A549 (cell line): Measurements from ENCODE around the gene HGFAC. TPM values are rescaled to one million over a fixed set of nuclear protein-coding genes. Genes with fewer than 3 reads are reported as not detected.

Source experiments
- ATAC-seq, 2 experiments: fragments of 200-7000 bp in 1 of 2; fragments of >200 bp in 1 of 2; cut with Nextera tagmentation in 1 of 2; cut with Tn5 transposase in 1 of 2; 3 replicates each; pipeline versions ENCODE4 v1.8.0 to v1.9.1; 2018 to 2020; ENCODE audit warnings: mild to moderate bottlenecking in 1 of 2, moderate library complexity in 1 of 2
- CTCF ChIA-PET: fragments of 300-600 bp; sonication (Branson Sonifier 250); formaldehyde crosslinking; extraction: SDS; loops from one replicate; lab custom pipeline; 2021; ENCODE audit warnings: antibody characterized with exemption, inconsistent platforms; lab: Yijun Ruan, JAX
- POLR2A ChIA-PET: fragments of 350-600 bp; formaldehyde crosslinking; extraction: SDS; loops from one replicate; lab custom pipeline; 2021; ENCODE audit warnings: antibody characterized with exemption, inconsistent platforms; lab: Yijun Ruan, JAX
- DNase-seq, 2 experiments: peaks; one replicate each; pipeline versions ENCODE4 v3.0.0 to v3.0.0-alpha.2; 2011 to 2016; ENCODE audit warnings: low read depth in 1 of 2, low spot score in 1 of 2
- FAIRE-seq: peaks from 2 replicates; lab custom pipeline; 2011; peaks lifted over from hg19 to GRCh38; lab: Jason Lieb, UNC
- H3K27ac ChIP-seq, 2 experiments: fragments of >200 bp; sonication (Bioruptor Twin); formaldehyde crosslinking; 3 replicates each; pipeline ENCODE4 v1.5.1; 2016 to 2017
- H3K4me1 ChIP-seq: fragments of >200 bp; sonication (Bioruptor Twin); formaldehyde crosslinking; 3 replicates; pipeline ENCODE4 v1.6.1; 2016
- H3K4me2 ChIP-seq: fragments of >200 bp; sonication (Bioruptor Twin); formaldehyde crosslinking; 3 replicates; pipeline ENCODE4 v1.6.1; 2016
- H3K4me3 ChIP-seq: fragments of >200 bp; sonication (Bioruptor Twin); formaldehyde crosslinking; 3 replicates; pipeline ENCODE4 v1.5.1; 2016
- H3K9me3 ChIP-seq: fragments of >200 bp; sonication (Bioruptor Twin); formaldehyde crosslinking; 3 replicates; pipeline ENCODE4 v1.6.1; 2016
- CHD2 ChIP-seq: fragments of 150-350 bp; IDR thresholded peaks from 2 replicates; pipeline ENCODE4 v1.6.1; 2014; ENCODE audit warnings: low read length; ENCODE audit not compliant: partially characterized antibody
- EHMT2 ChIP-seq: fragments of 200-600 bp; sonication (generic); IDR thresholded peaks from 2 replicates; pipeline ENCODE4 v1.6.1; 2016; ENCODE audit warnings: antibody characterized with exemption, low read depth, mild to moderate bottlenecking, moderate library complexity
- ESRRA ChIP-seq: fragments of 150-350 bp; IDR thresholded peaks from 2 replicates; pipeline ENCODE4 v1.6.1; 2014; ENCODE audit warnings: mild to moderate bottlenecking, low read length, borderline replicate concordance
- FOSL2 ChIP-seq, 2 experiments: fragments of 450-650 bp in 1 of 2; fragments of >200 bp in 1 of 2; sonication (Bioruptor Twin) in 1 of 2; formaldehyde crosslinking; IDR thresholded peaks; 2 replicates each; pipeline versions ENCODE4 v1.5.0 to v1.6.1; 2016 to 2020; ENCODE audit warnings: mild to moderate bottlenecking in 1 of 2, moderate library complexity in 1 of 2
- HOXB5 ChIP-seq: fragments of 250-450 bp; sonication (Bioruptor Pico); IDR thresholded peaks from 2 replicates; pipeline ENCODE4 v1.5.0; 2020; ENCODE audit warnings: mild to moderate bottlenecking, moderate library complexity
- JUN ChIP-seq, 2 experiments: fragments of >200 bp; sonication (Bioruptor Twin); formaldehyde crosslinking; IDR thresholded peaks; 2 replicates in 1 of 2; 3 replicates in 1 of 2; pipeline ENCODE4 v1.6.1; 2016 to 2017
- JUNB ChIP-seq: fragments of >200 bp; sonication (Bioruptor Twin); formaldehyde crosslinking; IDR thresholded peaks from 2 replicates; pipeline ENCODE4 v1.6.1; 2016
- KDM5A ChIP-seq: fragments of 200-600 bp; sonication (generic); IDR thresholded peaks from 2 replicates; pipeline ENCODE4 v1.6.1; 2016; ENCODE audit warnings: antibody characterized with exemption, mild to moderate bottlenecking
- MAZ ChIP-seq: fragments of 150-350 bp; IDR thresholded peaks from 2 replicates; pipeline ENCODE4 v1.6.1; 2014; ENCODE audit warnings: antibody characterized with exemption, low read depth, low read length, borderline replicate concordance
- MYC ChIP-seq: IDR thresholded peaks from 2 replicates; pipeline ENCODE4 v1.6.1; 2012; ENCODE audit warnings: mild to moderate bottlenecking, inconsistent platforms, low read length, improper control_type of control experiment, borderline replicate concordance
- NFE2L2 ChIP-seq: fragments of 150-350 bp; conservative IDR thresholded peaks from 2 replicates; pipeline ENCODE4 v1.6.1; 2014; ENCODE audit warnings: low read length
- NPAS2 ChIP-seq: fragments of 250-450 bp; sonication (Bioruptor Pico); IDR thresholded peaks from 2 replicates; pipeline ENCODE4 v1.8.0; 2022; ENCODE audit warnings: mild to moderate bottlenecking, moderate library complexity, borderline replicate concordance
- PHF8 ChIP-seq: fragments of 200-600 bp; sonication (generic); IDR thresholded peaks from 2 replicates; pipeline ENCODE4 v1.6.1; 2016; ENCODE audit warnings: low read depth, mild to moderate bottlenecking, antibody characterized with exemption, moderate library complexity, borderline replicate concordance
- POLR2A ChIP-seq: IDR thresholded peaks from 2 replicates; pipeline ENCODE4 v1.6.1; 2012; ENCODE audit warnings: mild to moderate bottlenecking, low read length
- POLR2AphosphoS2 ChIP-seq: conservative IDR thresholded peaks from 2 replicates; pipeline ENCODE4 v1.6.1; 2012; ENCODE audit warnings: low read length, improper control_type of control experiment, inconsistent platforms
- RNF2 ChIP-seq: fragments of 200-600 bp; sonication (generic); IDR thresholded peaks from 2 replicates; pipeline ENCODE4 v1.6.1; 2016; ENCODE audit warnings: low read depth, mild to moderate bottlenecking, antibody characterized with exemption, moderate library complexity, borderline replicate concordance
- TFCP2L1 ChIP-seq: fragments of 250-450 bp; sonication (Bioruptor Pico); IDR thresholded peaks from 2 replicates; pipeline ENCODE4 v1.5.0; 2021; ENCODE audit warnings: mild to moderate bottlenecking
- ZC3H11A ChIP-seq: fragments of 450-650 bp; IDR thresholded peaks from 2 replicates; pipeline ENCODE4 v1.6.1; 2014; ENCODE audit warnings: antibody characterized with exemption, mild to moderate bottlenecking
- WGBS: methylation state at CpG from one replicate; pipeline ENCODE4 v1.1.6; 2017; ENCODE audit errors: missing lambda C conversion rate; 5-methylcytosine and 5-hydroxymethylcytosine counted together
- polyA plus RNA-seq, 4 experiments: library from polyadenylated mRNA; depleted of rRNA in 3 of 4; stranded (reverse); fragments of >200 nt; fragmentation: RNase III in 1 of 4; extraction: RNeasy Plus Mini Kit Qiagen cat#74134 plus additional on column Dnase treatment in 1 of 4; gene quantifications; 2 replicates in 3 of 4; 3 replicates in 1 of 4; pipeline ENCODE4 v1.2.3, GENCODE V29; 2011 to 2017
- TF ChIP-seq, protein P1 (sequence below): fragments of >200 bp; sonication (Bioruptor Twin); formaldehyde crosslinking; IDR thresholded peaks from 2 replicates; pipeline ENCODE4 v1.6.1; 2016
- TF ChIP-seq, protein P2 (sequence below): fragments of 200-600 bp; sonication (generic); IDR thresholded peaks from 2 replicates; pipeline ENCODE4 v1.6.1; 2016; ENCODE audit warnings: antibody characterized with exemption, mild to moderate bottlenecking, moderate library complexity
- TF ChIP-seq, protein P3 (sequence below): IDR thresholded peaks from 2 replicates; pipeline ENCODE4 v1.6.1; 2012
- TF ChIP-seq, protein P4 (sequence below): fragments of 450-650 bp; IDR thresholded peaks from 2 replicates; pipeline ENCODE4 v1.6.1; 2014; ENCODE audit warnings: antibody characterized with exemption
- TF ChIP-seq, protein P5 (sequence below): fragments of >200 bp; sonication (Bioruptor Twin); formaldehyde crosslinking; IDR thresholded peaks from 3 replicates; pipeline ENCODE4 v1.6.1; 2016
- TF ChIP-seq, protein P6 (sequence below): fragments of 250-450 bp; sonication (Bioruptor Pico); IDR thresholded peaks from 2 replicates; pipeline ENCODE4 v1.5.0; 2020; ENCODE audit warnings: low read depth, mild to moderate bottlenecking, moderate library complexity

HGFAC gene
- polyA plus RNA-seq, 2 of the 4 experiments (the other 2 are of a cell fraction) = 0.25 TPM; not detected in 1

DNA sequence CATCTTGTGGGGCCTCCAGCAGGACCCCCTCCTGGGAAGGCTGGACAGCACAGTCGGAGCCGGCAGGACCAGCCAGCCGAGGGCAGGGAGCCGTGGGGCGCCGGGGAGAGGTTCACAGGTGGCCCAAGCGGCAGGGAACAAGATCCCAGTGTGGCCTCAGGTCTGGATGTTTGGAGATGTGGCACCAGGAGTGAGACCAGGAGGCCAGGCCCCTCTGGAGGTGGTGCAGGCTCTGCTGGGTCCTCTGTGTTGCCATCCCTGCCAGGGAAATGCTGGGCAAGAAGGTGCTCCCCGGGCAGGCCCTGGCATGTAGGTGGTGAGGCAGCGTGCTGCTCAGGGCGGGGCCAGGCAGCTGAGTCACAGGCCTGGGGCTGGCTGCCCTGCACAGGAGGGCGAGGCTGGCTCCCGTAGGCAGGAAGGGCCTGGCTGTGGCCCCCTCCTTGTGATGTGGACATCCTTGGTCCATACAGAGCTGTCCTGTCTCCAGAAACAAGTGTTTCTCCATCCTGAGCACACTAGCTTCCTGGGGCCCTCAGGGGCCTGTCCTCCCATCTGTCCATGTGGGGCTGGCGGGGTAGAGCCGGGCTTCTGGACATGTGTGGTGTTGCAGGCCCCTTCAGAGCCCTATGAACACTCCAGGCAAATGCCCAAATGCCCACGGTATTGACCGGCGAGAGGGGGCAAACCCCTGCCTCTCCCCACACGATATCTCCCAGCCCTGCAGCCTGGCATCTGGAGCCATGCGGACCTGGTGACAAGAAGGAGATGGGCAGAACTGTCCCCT lies 4.8 kb upstream of the HGFAC start:
- peak; percentile 88 to 93 for ATAC-seq
- TF ChIP-seq POLR2AphosphoS2 (no peak), EHMT2 (no peak), NFE2L2 (no peak), KDM5A (no peak), HOXB5 (no peak), JUNB (no peak), MAZ (no peak), PHF8 (no peak), POLR2A (peak; percentile 44; the same call in 1 of the 2 replicates), RNF2 (no peak), CHD2 (no peak), TFCP2L1 (CRISPR knock-in tag) (no peak), MYC (no peak), JUN (IDR thresholded peaks at IDR 0.05) (no peak), FOSL2 (IDR thresholded peaks at IDR 0.05) (no peak), FOSL2 (CRISPR knock-in tag; IDR thresholded peaks at IDR 0.05) (peak; percentile 54), ESRRA (no peak), ZC3H11A (no peak), NPAS2 (no peak)
- TF ChIP-seq, protein P1, sequence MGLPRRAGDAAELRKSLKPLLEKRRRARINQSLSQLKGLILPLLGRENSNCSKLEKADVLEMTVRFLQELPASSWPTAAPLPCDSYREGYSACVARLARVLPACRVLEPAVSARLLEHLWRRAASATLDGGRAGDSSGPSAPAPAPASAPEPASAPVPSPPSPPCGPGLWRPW = no peak
- TF ChIP-seq, protein P2, sequence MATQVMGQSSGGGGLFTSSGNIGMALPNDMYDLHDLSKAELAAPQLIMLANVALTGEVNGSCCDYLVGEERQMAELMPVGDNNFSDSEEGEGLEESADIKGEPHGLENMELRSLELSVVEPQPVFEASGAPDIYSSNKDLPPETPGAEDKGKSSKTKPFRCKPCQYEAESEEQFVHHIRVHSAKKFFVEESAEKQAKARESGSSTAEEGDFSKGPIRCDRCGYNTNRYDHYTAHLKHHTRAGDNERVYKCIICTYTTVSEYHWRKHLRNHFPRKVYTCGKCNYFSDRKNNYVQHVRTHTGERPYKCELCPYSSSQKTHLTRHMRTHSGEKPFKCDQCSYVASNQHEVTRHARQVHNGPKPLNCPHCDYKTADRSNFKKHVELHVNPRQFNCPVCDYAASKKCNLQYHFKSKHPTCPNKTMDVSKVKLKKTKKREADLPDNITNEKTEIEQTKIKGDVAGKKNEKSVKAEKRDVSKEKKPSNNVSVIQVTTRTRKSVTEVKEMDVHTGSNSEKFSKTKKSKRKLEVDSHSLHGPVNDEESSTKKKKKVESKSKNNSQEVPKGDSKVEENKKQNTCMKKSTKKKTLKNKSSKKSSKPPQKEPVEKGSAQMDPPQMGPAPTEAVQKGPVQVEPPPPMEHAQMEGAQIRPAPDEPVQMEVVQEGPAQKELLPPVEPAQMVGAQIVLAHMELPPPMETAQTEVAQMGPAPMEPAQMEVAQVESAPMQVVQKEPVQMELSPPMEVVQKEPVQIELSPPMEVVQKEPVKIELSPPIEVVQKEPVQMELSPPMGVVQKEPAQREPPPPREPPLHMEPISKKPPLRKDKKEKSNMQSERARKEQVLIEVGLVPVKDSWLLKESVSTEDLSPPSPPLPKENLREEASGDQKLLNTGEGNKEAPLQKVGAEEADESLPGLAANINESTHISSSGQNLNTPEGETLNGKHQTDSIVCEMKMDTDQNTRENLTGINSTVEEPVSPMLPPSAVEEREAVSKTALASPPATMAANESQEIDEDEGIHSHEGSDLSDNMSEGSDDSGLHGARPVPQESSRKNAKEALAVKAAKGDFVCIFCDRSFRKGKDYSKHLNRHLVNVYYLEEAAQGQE = no peak
- TF ChIP-seq, protein P3, sequence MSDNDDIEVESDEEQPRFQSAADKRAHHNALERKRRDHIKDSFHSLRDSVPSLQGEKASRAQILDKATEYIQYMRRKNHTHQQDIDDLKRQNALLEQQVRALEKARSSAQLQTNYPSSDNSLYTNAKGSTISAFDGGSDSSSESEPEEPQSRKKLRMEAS = peak; percentile 82
- TF ChIP-seq, protein P4, sequence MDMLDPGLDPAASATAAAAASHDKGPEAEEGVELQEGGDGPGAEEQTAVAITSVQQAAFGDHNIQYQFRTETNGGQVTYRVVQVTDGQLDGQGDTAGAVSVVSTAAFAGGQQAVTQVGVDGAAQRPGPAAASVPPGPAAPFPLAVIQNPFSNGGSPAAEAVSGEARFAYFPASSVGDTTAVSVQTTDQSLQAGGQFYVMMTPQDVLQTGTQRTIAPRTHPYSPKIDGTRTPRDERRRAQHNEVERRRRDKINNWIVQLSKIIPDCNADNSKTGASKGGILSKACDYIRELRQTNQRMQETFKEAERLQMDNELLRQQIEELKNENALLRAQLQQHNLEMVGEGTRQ = no peak
- TF ChIP-seq, protein P5, sequence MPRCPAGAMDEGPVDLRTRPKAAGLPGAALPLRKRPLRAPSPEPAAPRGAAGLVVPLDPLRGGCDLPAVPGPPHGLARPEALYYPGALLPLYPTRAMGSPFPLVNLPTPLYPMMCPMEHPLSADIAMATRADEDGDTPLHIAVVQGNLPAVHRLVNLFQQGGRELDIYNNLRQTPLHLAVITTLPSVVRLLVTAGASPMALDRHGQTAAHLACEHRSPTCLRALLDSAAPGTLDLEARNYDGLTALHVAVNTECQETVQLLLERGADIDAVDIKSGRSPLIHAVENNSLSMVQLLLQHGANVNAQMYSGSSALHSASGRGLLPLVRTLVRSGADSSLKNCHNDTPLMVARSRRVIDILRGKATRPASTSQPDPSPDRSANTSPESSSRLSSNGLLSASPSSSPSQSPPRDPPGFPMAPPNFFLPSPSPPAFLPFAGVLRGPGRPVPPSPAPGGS = no peak
- TF ChIP-seq, protein P6, sequence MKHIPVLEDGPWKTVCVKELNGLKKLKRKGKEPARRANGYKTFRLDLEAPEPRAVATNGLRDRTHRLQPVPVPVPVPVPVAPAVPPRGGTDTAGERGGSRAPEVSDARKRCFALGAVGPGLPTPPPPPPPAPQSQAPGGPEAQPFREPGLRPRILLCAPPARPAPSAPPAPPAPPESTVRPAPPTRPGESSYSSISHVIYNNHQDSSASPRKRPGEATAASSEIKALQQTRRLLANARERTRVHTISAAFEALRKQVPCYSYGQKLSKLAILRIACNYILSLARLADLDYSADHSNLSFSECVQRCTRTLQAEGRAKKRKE = no peak
- ChIA-PET CTCF (interaction anchor here (0.7 to 1.6 kb wide), 3 partner anchors 9 to 42 kb away, joined by 3 to 4 read pairs (median 3); no protein-coding TSS in a partner anchor), POLR2A (no interaction called here)
- WGBS = 55% methylated on average over 4 of the region's 19 CpGs
- H3K4me2 ChIP-seq = peak overlapping the region; percentile 52
- H3K4me3 ChIP-seq = no peak overlapping the region
- no peak for FAIRE-seq
- H3K9me3 ChIP-seq = no peaks in the 10 kb centered on the region
- H3K4me1 ChIP-seq = peaks cover 25% of the 10 kb centered on the region
- DNase-seq = peak; percentile 71 to 76
- peak overlapping the region; percentile 98 to 99 for H3K27ac ChIP-seq
